SU-DHL-6 (cell line): ENCODE measurements around the gene BCAN.

Experiments used
- EZH2phosphoT487 ChIP-seq: fragments of 200-600 bp; sonication (generic), shearing (Covaris generic); conservative IDR thresholded peaks from 2 replicates; pipeline ENCODE4 v1.6.1; 2018; ENCODE audit warnings: mild to moderate bottlenecking, antibody characterized with exemption, low read length, moderate library complexity, mixed read lengths
- TF ChIP-seq, protein P1 (sequence below): fragments of 200-600 bp; sonication (generic); IDR thresholded peaks from one replicate; pipeline ENCODE4 v1.5.1; 2017; ENCODE audit warnings: antibody characterized with exemption, mild to moderate bottlenecking, low read length, moderate library complexity; ENCODE audit not compliant: insufficient read depth, poor library complexity, severe bottlenecking

DNA sequence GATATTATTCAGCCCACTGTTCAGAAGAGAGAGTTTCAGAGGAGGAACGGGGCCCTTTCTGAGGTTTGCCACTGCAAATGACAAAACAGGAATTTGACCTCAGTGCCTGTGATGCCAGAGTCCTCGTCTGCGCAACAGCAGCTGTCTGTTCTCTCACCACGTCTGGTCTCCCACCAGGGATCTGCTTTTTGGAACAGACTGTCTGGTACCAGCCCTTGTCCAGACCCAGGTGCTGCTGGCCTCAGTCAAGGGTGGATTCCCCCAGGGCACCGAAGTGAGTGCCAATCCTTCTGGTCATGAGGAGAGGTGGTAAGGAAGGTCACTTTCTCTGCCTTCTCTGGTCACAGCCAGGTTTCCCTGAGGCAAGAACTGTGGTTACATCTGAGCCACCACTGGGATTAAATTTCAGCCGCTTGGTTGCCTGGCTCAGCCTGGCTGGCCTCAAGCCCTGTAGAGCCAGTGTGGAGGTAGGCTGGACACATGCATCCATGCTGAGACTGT lies 2.3 kb upstream of the BCAN start:
- TF ChIP-seq, protein P1, sequence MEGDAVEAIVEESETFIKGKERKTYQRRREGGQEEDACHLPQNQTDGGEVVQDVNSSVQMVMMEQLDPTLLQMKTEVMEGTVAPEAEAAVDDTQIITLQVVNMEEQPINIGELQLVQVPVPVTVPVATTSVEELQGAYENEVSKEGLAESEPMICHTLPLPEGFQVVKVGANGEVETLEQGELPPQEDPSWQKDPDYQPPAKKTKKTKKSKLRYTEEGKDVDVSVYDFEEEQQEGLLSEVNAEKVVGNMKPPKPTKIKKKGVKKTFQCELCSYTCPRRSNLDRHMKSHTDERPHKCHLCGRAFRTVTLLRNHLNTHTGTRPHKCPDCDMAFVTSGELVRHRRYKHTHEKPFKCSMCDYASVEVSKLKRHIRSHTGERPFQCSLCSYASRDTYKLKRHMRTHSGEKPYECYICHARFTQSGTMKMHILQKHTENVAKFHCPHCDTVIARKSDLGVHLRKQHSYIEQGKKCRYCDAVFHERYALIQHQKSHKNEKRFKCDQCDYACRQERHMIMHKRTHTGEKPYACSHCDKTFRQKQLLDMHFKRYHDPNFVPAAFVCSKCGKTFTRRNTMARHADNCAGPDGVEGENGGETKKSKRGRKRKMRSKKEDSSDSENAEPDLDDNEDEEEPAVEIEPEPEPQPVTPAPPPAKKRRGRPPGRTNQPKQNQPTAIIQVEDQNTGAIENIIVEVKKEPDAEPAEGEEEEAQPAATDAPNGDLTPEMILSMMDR = no peak
- no peak for TF ChIP-seq EZH2phosphoT487
